ENCODE results near the gene UNC5C. TPM values are rescaled to one million over a fixed set of nuclear protein-coding genes. Genes with fewer than 3 reads are reported as not detected.

The UNC5C gene
- total RNA-seq, 1 experiment from 2014 or later, result 0.11 TPM

DNA sequence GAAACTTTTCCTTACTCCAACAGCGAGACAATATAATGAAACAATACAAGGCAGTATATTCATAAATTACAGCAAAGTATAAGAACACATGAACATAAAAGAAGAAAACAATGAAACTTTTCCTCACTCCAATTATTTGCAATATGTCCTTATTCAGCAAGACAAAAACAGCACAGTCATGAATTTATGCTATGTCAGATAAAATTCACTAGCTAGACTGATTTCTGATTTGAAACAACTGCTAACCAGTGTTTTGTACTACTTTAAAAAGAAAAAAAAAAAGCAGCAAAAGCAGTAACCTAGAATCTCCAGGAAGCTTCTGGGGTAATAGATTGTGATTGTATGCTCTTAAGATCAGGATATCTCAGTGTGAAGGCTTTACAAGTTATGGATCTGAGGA lies 45.2 kb upstream of the UNC5C start:
- no peaks in the 10 kb centered on the region for H3K4me1 ChIP-seq (ENCODE audit: insufficient read depth, low read length, poor library complexity, severe bottlenecking)
- no peaks in the 10 kb centered on the region for H3K27me3 ChIP-seq (replicated peaks; ENCODE audit: insufficient read depth, low read depth, low read length, poor library complexity)
- no peaks in the 10 kb centered on the region for H3K9me3 ChIP-seq (ENCODE audit: low read depth, low read length, poor library complexity, severe bottlenecking)
- TF ChIP-seq, protein P1, sequence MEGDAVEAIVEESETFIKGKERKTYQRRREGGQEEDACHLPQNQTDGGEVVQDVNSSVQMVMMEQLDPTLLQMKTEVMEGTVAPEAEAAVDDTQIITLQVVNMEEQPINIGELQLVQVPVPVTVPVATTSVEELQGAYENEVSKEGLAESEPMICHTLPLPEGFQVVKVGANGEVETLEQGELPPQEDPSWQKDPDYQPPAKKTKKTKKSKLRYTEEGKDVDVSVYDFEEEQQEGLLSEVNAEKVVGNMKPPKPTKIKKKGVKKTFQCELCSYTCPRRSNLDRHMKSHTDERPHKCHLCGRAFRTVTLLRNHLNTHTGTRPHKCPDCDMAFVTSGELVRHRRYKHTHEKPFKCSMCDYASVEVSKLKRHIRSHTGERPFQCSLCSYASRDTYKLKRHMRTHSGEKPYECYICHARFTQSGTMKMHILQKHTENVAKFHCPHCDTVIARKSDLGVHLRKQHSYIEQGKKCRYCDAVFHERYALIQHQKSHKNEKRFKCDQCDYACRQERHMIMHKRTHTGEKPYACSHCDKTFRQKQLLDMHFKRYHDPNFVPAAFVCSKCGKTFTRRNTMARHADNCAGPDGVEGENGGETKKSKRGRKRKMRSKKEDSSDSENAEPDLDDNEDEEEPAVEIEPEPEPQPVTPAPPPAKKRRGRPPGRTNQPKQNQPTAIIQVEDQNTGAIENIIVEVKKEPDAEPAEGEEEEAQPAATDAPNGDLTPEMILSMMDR (conservative IDR thresholded peaks at IDR 0.05; ENCODE audit: low read depth, low read length), result no peak
- TF ChIP-seq EZH2 (IDR thresholded peaks at IDR 0.05; ENCODE audit: borderline replicate concordance, low read depth, low read length, poor library complexity, severe bottlenecking), result no peak
- intact Hi-C loops (cut with micrococcal nuclease; ENCODE audit: unreplicated experiment), result no loop called here
- CTCF ChIA-PET, result no interaction called here
- POLR2A ChIA-PET (ENCODE audit: low non-redundant PET), result no interaction called here
- H3K27ac ChIP-seq (ENCODE audit: low read depth, low read length, poor library complexity, severe bottlenecking), result no peak overlapping the region
- no peak overlapping the region for H3K4me3 ChIP-seq (ENCODE audit: low read depth, low read length, poor library complexity, severe bottlenecking)
- DNase-seq (ENCODE audit: low spot score), result no peak
- BruUV-seq (replicated peaks), result no TSS peak
- no peaks in the 10 kb centered on the region for H3K36me3 ChIP-seq (ENCODE audit: insufficient read depth, low read length, poor library complexity, severe bottlenecking)

DNA sequence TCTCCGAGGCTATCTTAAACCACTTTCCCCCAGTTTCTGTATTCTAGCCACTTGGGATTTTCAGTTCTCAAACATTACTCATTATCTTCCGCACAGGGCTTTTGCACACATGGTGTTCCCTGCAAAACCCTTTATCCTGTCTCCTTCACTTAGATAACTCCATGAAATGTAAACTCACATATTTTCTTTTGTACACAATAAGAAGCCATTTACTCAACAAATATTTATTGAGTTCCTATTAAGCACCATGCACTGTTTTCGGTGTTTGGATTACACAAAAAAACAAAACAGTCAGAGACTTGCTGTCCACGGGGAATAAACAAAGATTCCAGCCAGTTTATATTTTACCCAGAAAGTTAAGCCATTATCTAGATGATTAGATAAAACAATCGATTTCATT lies 42.5 kb upstream of the UNC5C start:
- Histone ChIP-seq H3K9me3 (ENCODE audit: low read depth, low read length, poor library complexity, severe bottlenecking) (no peaks in the 10 kb centered on the region), H3K4me1 (ENCODE audit: insufficient read depth, low read length, poor library complexity, severe bottlenecking) (no peaks in the 10 kb centered on the region), H3K27ac (ENCODE audit: low read depth, low read length, poor library complexity, severe bottlenecking) (no peak overlapping the region), H3K27me3 (replicated peaks; ENCODE audit: insufficient read depth, low read depth, low read length, poor library complexity) (no peaks in the 10 kb centered on the region), H3K4me3 (ENCODE audit: low read depth, low read length, poor library complexity, severe bottlenecking) (no peak overlapping the region), H3K36me3 (ENCODE audit: insufficient read depth, low read length, poor library complexity, severe bottlenecking) (no peaks in the 10 kb centered on the region)
- DNase-seq (ENCODE audit: low spot score), result no peak
- POLR2A ChIA-PET (ENCODE audit: low non-redundant PET), result no interaction called here
- intact Hi-C loops (cut with micrococcal nuclease; ENCODE audit: unreplicated experiment), result no loop called here
- TF ChIP-seq, protein P1 (conservative IDR thresholded peaks at IDR 0.05; ENCODE audit: low read depth, low read length), result no peak
- no peak for TF ChIP-seq EZH2 (IDR thresholded peaks at IDR 0.05; ENCODE audit: borderline replicate concordance, low read depth, low read length, poor library complexity, severe bottlenecking)
- BruUV-seq (replicated peaks), result no TSS peak
- CTCF ChIA-PET, result no interaction called here

DNA sequence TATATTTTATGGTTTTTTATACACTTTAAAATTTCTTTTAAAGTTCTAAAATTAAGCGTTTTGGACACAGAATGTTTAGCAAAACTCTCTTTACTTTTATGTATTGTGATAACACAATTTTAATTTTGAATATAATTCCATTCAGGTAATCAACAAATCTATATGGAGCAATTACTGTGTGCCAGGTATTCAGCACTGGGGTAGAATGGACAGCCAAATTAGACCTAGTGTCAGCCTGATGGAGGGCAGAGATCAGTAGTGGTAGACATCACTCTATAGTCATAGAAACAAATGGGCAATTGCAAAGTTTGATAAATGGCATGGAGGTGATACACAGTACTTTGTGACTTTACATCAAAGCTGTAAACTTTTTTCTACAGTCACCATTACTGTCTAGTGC lies 41.8 kb upstream of the UNC5C start:
- Histone ChIP-seq H3K27ac (ENCODE audit: low read depth, low read length, poor library complexity, severe bottlenecking) (no peak overlapping the region), H3K4me1 (ENCODE audit: insufficient read depth, low read length, poor library complexity, severe bottlenecking) (no peaks in the 10 kb centered on the region), H3K36me3 (ENCODE audit: insufficient read depth, low read length, poor library complexity, severe bottlenecking) (no peaks in the 10 kb centered on the region), H3K27me3 (replicated peaks; ENCODE audit: insufficient read depth, low read depth, low read length, poor library complexity) (no peaks in the 10 kb centered on the region), H3K4me3 (ENCODE audit: low read depth, low read length, poor library complexity, severe bottlenecking) (no peak overlapping the region), H3K9me3 (ENCODE audit: low read depth, low read length, poor library complexity, severe bottlenecking) (no peaks in the 10 kb centered on the region)
- POLR2A ChIA-PET (ENCODE audit: low non-redundant PET), result no interaction called here
- TF ChIP-seq, protein P1 (conservative IDR thresholded peaks at IDR 0.05; ENCODE audit: low read depth, low read length), result no peak
- no peak for TF ChIP-seq EZH2 (IDR thresholded peaks at IDR 0.05; ENCODE audit: borderline replicate concordance, low read depth, low read length, poor library complexity, severe bottlenecking)
- CTCF ChIA-PET, result no interaction called here
- no peak for DNase-seq (ENCODE audit: low spot score)
- intact Hi-C loops (cut with micrococcal nuclease; ENCODE audit: unreplicated experiment), result no loop called here
- no TSS peak for BruUV-seq (replicated peaks)
